ENCODE results near the gene SCAP.

DNA sequence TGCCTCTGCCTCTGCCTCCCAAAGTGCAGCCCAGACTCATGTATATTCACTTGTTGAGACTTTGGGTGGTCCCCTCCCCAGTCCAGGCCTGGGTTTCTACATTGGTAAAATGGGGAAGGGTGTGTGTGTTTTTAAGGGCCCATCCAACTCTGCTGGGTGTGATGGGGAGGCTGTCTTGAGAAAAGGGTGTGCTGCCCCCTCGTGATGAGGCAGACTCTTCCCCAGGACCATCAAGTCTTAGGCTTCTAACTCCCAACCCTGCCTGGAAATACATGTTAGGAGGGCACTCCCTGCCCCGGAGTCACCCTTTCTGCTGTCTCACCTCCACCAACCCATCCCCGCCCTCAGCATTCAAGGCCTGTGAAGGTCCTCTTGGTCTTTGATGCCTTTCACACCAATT is 99.3 kb downstream of the SCAP start:
- TF ChIP-seq, protein P1, sequence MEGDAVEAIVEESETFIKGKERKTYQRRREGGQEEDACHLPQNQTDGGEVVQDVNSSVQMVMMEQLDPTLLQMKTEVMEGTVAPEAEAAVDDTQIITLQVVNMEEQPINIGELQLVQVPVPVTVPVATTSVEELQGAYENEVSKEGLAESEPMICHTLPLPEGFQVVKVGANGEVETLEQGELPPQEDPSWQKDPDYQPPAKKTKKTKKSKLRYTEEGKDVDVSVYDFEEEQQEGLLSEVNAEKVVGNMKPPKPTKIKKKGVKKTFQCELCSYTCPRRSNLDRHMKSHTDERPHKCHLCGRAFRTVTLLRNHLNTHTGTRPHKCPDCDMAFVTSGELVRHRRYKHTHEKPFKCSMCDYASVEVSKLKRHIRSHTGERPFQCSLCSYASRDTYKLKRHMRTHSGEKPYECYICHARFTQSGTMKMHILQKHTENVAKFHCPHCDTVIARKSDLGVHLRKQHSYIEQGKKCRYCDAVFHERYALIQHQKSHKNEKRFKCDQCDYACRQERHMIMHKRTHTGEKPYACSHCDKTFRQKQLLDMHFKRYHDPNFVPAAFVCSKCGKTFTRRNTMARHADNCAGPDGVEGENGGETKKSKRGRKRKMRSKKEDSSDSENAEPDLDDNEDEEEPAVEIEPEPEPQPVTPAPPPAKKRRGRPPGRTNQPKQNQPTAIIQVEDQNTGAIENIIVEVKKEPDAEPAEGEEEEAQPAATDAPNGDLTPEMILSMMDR (IDR thresholded peaks at IDR 0.05), result no peak
- no peak for TF ChIP-seq POLR2A (IDR thresholded peaks at IDR 0.05)
- TF ChIP-seq EP300 (IDR thresholded peaks at IDR 0.05), result no peak

Data from tibial nerve (tissue), 4 donors.